ENCODE data around the gene MAP1LC3B.

DNA sequence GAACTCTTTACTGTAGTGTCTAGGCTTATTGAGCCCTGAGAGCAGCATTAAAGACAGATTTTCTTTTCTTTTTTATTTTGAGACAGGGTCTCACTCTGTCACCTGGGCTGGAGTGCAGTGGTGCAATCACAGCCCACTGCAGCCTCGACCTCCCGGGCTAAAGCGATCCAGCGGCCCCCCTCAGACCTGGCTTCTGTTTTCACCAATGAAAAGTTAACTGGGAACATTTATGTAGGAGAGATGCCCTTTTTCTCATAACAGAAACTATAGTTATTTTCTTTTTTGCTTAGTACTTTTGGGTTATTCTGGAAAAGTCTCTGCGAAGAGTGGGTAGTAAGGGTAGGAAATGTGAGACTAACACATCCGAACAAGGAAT, 1.5 kb downstream of the MAP1LC3B start:
- TF ChIP-seq, protein P1, sequence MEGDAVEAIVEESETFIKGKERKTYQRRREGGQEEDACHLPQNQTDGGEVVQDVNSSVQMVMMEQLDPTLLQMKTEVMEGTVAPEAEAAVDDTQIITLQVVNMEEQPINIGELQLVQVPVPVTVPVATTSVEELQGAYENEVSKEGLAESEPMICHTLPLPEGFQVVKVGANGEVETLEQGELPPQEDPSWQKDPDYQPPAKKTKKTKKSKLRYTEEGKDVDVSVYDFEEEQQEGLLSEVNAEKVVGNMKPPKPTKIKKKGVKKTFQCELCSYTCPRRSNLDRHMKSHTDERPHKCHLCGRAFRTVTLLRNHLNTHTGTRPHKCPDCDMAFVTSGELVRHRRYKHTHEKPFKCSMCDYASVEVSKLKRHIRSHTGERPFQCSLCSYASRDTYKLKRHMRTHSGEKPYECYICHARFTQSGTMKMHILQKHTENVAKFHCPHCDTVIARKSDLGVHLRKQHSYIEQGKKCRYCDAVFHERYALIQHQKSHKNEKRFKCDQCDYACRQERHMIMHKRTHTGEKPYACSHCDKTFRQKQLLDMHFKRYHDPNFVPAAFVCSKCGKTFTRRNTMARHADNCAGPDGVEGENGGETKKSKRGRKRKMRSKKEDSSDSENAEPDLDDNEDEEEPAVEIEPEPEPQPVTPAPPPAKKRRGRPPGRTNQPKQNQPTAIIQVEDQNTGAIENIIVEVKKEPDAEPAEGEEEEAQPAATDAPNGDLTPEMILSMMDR (IDR thresholded peaks at IDR 0.05), result no peak
- TF ChIP-seq EZH2 (IDR thresholded peaks at IDR 0.05; ENCODE audit: borderline replicate concordance, insufficient read depth, low read depth, low read length, poor library complexity, severe bottlenecking), result no peak

Measured in B cell (primary cell).